Pancreas (tissue), 10 donors: Measurements from ENCODE around the gene AKAP10. TPM values are rescaled to one million over a fixed set of nuclear protein-coding genes. Genes with fewer than 3 reads are reported as not detected.

Experiments used
- ATAC-seq, 4 donors: fragments of 200-7000 bp; cut with Tn5 transposase; one replicate each; pipeline versions ENCODE4 v1.8.0 to v1.9.1; 2020; ENCODE audit warnings: mild to moderate bottlenecking in 4 of 4, moderate library complexity in 4 of 4
- DNase-seq, 6 donors: peaks; one replicate each; pipeline ENCODE4 v3.0.0-alpha.2; 2020
- FAIRE-seq: peaks from 2 replicates; lab custom pipeline; 2012; peaks lifted over from hg19 to GRCh38; lab: Jason Lieb, UNC
- H3K27ac ChIP-seq, 4 donors: fragments of 200-600 bp; sonication (generic); 1 replicate in 3 of 4; 2 replicates in 1 of 4; pipeline versions ENCODE4 v1.5.0 to v1.8.0; 2020
- H3K27me3 ChIP-seq, 4 donors: fragments of 200-600 bp; one replicate each; pipeline ENCODE4 v1.8.0; 2021
- H3K36me3 ChIP-seq, 3 donors: fragments of 200-600 bp; sonication (generic) in 1 of 3; one replicate each; pipeline versions ENCODE4 v1.5.0 to v1.8.0; 2020 to 2021
- H3K4me1 ChIP-seq, 3 donors: fragments of 200-600 bp; one replicate each; pipeline ENCODE4 v1.8.0; 2021
- H3K4me3 ChIP-seq, 4 donors: fragments of 200-600 bp; sonication (generic) in 2 of 4; one replicate each; pipeline versions ENCODE4 v1.5.0 to v1.8.0; 2020 to 2021
- H3K9me3 ChIP-seq, 4 donors: fragments of 200-600 bp; one replicate each; pipeline ENCODE4 v1.8.0; 2021
- WGBS, 2 donors: extraction: QIAGEN DNeasy Blood & Tissue Kit; methylation state at CpG; one replicate each; pipeline ENCODE4 v1.1.7; 2013; 5-methylcytosine and 5-hydroxymethylcytosine counted together
- intact Hi-C, 3 donors: fragments of 100-400 bp; cut with DNase I; formaldehyde crosslinking; loops; one replicate each; pipeline versions ENCODE4 v1.11.1 to v1.14.2; 2022
- polyA plus RNA-seq, 2 donors: library from polyadenylated mRNA; stranded (reverse); fragments of 200-250 nt; gene quantifications; one replicate each; pipeline ENCODE4 v1.2.3, GENCODE V29; 2013
- total RNA-seq, 6 donors: library from RNA; stranded (reverse); fragmentation: NEBNext Ultra II Directional in 4 of 6; extraction: Animal tissue kit (Norgen Biotek cat#: 25700) in 4 of 6; gene quantifications; one replicate each; pipeline versions ENCODE4 v1.2.1 to v1.2.4, GENCODE V29; 2021 to 2023
- TF ChIP-seq, protein P1 (sequence below), 4 donors: fragments of 200-600 bp; sonication (generic) in 3 of 4; IDR thresholded peaks; one replicate each; pipeline versions ENCODE4 v1.5.0 to v1.8.0; 2021; ENCODE audit warnings: antibody characterized with exemption in 4 of 4
- donor health status: healthy with polysubstance abuse.
- donor health status: DM: no; HTN: no; CAD: no; lungs with moderate emphysema.
- donor health status: DM: no; HTN: no; CAD: no.
- donor health status: control.
- donor health status: control.
- donor health status: Bipolar disorder and iron deficiency.
- donor health status: DM: yes; HTN: yes; CAD: no.
- donor health status: DM: no; HTN: no; CAD: no.
- donor health status: DM: no; HTN: no; CAD: no.
- donor health status: DM: yes; HTN: yes; CAD: no.

AKAP10 gene
- total and polyA plus RNA-seq, 8 donors = 4.0 to 25.5 (median 11.8) TPM

DNA sequence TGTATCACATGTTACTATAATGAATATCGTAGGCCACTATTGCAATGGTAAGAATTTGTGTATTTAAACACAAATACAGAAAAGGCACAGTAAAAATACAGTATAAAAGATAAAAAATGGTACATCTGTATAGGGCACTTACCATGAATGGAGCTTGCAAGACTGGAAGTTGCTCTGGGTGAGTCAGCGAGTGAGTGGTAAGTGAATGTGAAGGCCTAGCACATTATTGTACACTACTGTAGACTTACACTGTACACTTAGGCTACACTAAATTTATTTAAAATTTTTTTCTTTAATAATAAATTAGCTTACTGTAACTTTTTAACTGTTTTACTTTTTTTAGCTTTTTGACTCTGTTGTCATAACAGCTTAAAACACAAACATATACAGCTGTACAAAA is 42.5 kb downstream of the AKAP10 start:
- H3K27ac ChIP-seq = no peak overlapping the region
- H3K4me3 ChIP-seq = no peak overlapping the region
- H3K4me1 ChIP-seq = peaks cover 0 to 4% (median 0%) of the 10 kb centered on the region in 3 donors
- FAIRE-seq (no peak), DNase-seq (no peak), ATAC-seq (no peak)
- no peaks in the 10 kb centered on the region for H3K9me3 ChIP-seq
- H3K27me3 ChIP-seq = no peaks in the 10 kb centered on the region
- 97 to 98% methylated on average over 2 of the region's 2 CpGs for WGBS, 2 donors
- intact Hi-C loops = no loop called here
- H3K36me3 ChIP-seq = peaks cover 5 to 34% (median 20%) of the 10 kb centered on the region in 3 donors
- TF ChIP-seq, protein P1, sequence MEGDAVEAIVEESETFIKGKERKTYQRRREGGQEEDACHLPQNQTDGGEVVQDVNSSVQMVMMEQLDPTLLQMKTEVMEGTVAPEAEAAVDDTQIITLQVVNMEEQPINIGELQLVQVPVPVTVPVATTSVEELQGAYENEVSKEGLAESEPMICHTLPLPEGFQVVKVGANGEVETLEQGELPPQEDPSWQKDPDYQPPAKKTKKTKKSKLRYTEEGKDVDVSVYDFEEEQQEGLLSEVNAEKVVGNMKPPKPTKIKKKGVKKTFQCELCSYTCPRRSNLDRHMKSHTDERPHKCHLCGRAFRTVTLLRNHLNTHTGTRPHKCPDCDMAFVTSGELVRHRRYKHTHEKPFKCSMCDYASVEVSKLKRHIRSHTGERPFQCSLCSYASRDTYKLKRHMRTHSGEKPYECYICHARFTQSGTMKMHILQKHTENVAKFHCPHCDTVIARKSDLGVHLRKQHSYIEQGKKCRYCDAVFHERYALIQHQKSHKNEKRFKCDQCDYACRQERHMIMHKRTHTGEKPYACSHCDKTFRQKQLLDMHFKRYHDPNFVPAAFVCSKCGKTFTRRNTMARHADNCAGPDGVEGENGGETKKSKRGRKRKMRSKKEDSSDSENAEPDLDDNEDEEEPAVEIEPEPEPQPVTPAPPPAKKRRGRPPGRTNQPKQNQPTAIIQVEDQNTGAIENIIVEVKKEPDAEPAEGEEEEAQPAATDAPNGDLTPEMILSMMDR (IDR thresholded peaks at IDR 0.05) = no peak

DNA sequence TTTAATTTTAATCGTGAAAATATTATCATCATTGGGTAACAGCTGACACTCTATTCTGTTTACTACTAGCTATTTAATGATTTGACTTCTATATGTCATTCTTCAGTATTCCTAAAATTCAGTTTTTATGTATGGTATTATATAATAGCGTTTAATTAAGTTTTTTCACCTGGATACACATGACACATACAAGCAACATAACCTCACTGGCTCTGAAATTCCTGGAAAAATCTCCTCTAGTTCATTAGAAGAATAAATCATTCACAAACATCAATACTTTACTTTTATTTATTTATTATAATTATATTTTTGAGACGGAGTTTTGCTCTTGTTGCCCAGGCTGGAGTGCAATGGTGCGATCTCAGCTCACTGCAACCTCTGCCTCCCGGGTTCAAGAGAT is 44.0 kb downstream of the AKAP10 start:
- intact Hi-C loops = no loop called here
- FAIRE-seq = no peak
- ATAC-seq = no peak
- WGBS, 2 donors = 92 to 93% methylated on average over 5 of the region's 5 CpGs
- Histone ChIP-seq H3K27me3 (no peaks in the 10 kb centered on the region), H3K4me1 (peaks cover 0 to 4% (median 0%) of the 10 kb centered on the region in 3 donors), H3K36me3 (peaks cover 5 to 38% (median 29%) of the 10 kb centered on the region in 3 donors), H3K27ac (no peak overlapping the region), H3K4me3 (no peak overlapping the region), H3K9me3 (no peaks in the 10 kb centered on the region)
- TF ChIP-seq, protein P1 (IDR thresholded peaks at IDR 0.05) = no peak
- no peak for DNase-seq

DNA sequence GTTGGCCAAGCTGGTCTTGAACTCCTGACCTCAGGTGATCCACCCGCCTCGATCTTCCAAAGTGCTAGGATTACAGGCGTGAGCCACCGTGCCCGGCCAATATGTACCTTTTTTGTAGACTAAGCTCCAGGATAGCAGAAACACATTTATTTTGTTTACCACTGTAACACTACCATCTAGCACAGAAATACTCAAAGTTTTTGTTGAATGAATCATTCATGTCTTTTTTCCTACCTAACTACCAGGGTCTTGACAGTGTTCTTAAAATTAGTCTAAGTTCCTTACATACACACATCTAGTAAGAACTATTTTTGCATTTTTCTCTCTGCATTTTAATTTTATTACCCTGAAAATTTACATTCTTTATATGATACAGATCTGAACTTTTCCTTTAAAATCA is 44.4 kb downstream of the AKAP10 start:
- ATAC-seq (no peak), DNase-seq (no peak), FAIRE-seq (no peak)
- TF ChIP-seq, protein P1 (IDR thresholded peaks at IDR 0.05) = no peak
- intact Hi-C loops = no loop called here
- H3K9me3 ChIP-seq = no peaks in the 10 kb centered on the region
- H3K27ac ChIP-seq = no peak overlapping the region
- H3K4me3 ChIP-seq = no peak overlapping the region
- no peaks in the 10 kb centered on the region for H3K27me3 ChIP-seq
- WGBS, 2 donors = 97 to 98% methylated on average over 5 of the region's 5 CpGs
- H3K36me3 ChIP-seq = peaks cover 5 to 40% (median 29%) of the 10 kb centered on the region in 3 donors
- peaks cover 0 to 4% (median 0%) of the 10 kb centered on the region in 3 donors for H3K4me1 ChIP-seq

DNA sequence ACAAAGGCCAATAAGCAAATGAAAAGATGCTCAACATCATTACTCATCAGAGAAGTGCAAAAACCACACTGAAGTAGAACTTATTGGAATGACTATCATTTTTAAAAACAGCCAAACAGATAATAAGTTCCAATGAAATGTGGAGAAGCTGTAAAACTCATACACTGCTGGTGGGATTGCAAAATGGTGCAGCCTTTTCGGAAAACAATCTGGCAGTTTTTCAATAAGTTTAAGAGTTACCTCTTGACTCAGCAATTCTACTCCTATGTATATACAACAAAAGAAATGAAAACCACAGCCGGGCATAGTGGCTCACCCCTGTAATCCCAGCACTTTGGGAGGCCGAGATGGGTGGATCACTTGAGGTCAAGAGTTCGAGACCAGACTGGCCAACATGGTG is 49.3 kb downstream of the AKAP10 start:
- no peaks in the 10 kb centered on the region for H3K9me3 ChIP-seq
- no peak for ATAC-seq
- H3K36me3 ChIP-seq = peaks cover 0 to 24% (median 21%) of the 10 kb centered on the region in 3 donors
- TF ChIP-seq, protein P1 (IDR thresholded peaks at IDR 0.05) = no peak
- intact Hi-C loops = no loop called here
- FAIRE-seq = no peak
- WGBS, 2 donors = 94 to 95% methylated on average over 4 of the region's 4 CpGs
- no peak overlapping the region for H3K27ac ChIP-seq
- no peaks in the 10 kb centered on the region for H3K4me1 ChIP-seq
- H3K27me3 ChIP-seq = no peaks in the 10 kb centered on the region
- no peak overlapping the region for H3K4me3 ChIP-seq
- no peak for DNase-seq

DNA sequence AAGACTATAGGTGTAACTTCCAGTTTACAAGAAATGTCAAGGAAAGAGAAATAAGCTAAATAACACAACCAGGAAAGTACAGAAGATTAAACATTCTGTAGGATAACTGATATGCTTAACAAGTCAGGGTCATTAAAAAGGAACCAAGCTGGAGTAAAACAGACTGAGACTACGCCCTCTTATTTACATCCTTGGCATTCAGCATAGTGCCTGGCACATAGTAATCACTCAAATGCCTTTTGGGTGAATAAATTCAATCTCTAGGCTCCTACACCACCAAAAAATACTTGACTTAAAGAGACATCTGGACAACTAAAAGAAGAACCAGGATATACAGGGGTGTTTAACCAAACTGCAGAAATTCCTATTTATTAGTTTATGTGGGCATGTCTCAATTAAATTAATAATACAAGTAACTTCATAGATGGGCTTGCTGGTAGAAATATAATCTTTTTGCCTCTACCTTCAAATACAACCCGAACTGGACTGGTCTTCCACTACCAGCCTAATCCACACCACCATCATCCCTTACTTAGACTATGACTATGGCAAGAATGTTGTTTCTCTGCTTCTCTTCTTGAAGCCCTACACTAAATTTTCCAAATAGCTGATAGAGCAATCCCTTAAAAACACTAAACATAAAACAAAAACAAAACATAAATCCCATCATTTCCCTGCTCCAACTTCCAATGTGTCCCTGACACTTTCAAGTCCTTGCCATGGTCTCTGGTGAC is 62.2 kb downstream of the AKAP10 start:
- FAIRE-seq (no peak), DNase-seq (no peak), ATAC-seq (no peak)
- Histone ChIP-seq H3K4me1 (no peaks in the 10 kb centered on the region), H3K9me3 (no peaks in the 10 kb centered on the region), H3K36me3 (peaks cover 5 to 42% (median 6%) of the 10 kb centered on the region in 3 donors), H3K27ac (no peak overlapping the region), H3K4me3 (no peak overlapping the region), H3K27me3 (no peaks in the 10 kb centered on the region)
- 93 to 98% methylated on average over 2 of the region's 2 CpGs for WGBS, 2 donors
- intact Hi-C loops = no loop called here
- TF ChIP-seq, protein P1 (IDR thresholded peaks at IDR 0.05) = no peak
